B cell (primary cell): ENCODE results near the gene MEGF8. TPM values are rescaled to one million over a fixed set of nuclear protein-coding genes. Genes with fewer than 3 reads are reported as not detected.
A peak's percentile ranks its signal among the peaks of the same experiment; 100 is the strongest.

ENCODE experiments used
- ATAC-seq: fragments of 200-7000 bp; cut with Tn5 transposase; one replicate; pipeline ENCODE4 v1.10.0; 2021; ENCODE audit warnings: low read depth, mild to moderate bottlenecking, moderate number of reproducible peaks, moderate library complexity
- CTCF ChIA-PET: fragments of 350-600 bp; sonication (Branson Sonifier 250); formaldehyde crosslinking; loops from one replicate; lab custom pipeline; 2021; ENCODE audit warnings: antibody characterized with exemption, inconsistent platforms; lab: Charles Lee
- POLR2A ChIA-PET: fragments of 350-600 bp; sonication (Branson Sonifier 250); formaldehyde crosslinking; loops from one replicate; lab custom pipeline; 2021; ENCODE audit warnings: antibody characterized with exemption; lab: Charles Lee
- DNase-seq: peaks from one replicate; pipeline ENCODE4 v3.0.0; 2013
- H2AFZ ChIP-seq: 2 replicates; pipeline ENCODE4 v1.6.1; 2012; ENCODE audit warnings: mild to moderate bottlenecking, low read depth, low read length; ENCODE audit not compliant: insufficient read depth, poor library complexity, severe bottlenecking
- H3K27ac ChIP-seq, 2 donors: 1 replicate in 1 of 2; 2 replicates in 1 of 2; pipeline ENCODE4 v1.5.1; 2012 to 2013; ENCODE audit warnings: low read length in 2 of 2, mild to moderate bottlenecking in 2 of 2, moderate library complexity in 1 of 2
- H3K27me3 ChIP-seq, 4 experiments: fragments of 200-600 bp in 1 of 4; sonication (generic) in 1 of 4; replicated peaks in 1 of 4; 1 replicate in 2 of 4; 2 replicates in 2 of 4; pipeline versions ENCODE4 v1.6.1 to v1.7.0; 2013 to 2016; ENCODE audit warnings: low read length in 3 of 4, mild to moderate bottlenecking in 2 of 4, mixed read lengths in 1 of 4, moderate library complexity in 1 of 4; ENCODE audit not compliant: insufficient read depth in 4 of 4, control insufficient read depth in 3 of 4; ENCODE audit errors: control extremely low read depth in 1 of 4
- H3K36me3 ChIP-seq, 2 experiments: replicated peaks in 1 of 2; 1 replicate in 1 of 2; 2 replicates in 1 of 2; pipeline versions ENCODE4 v1.6.1 to v1.7.1; 2013; ENCODE audit warnings: low read length in 1 of 2; ENCODE audit not compliant: insufficient read depth in 2 of 2, control insufficient read depth in 1 of 2; ENCODE audit errors: control extremely low read depth in 1 of 2, extremely low read depth in 1 of 2
- H3K4me1 ChIP-seq, 2 donors: fragments of 200-600 bp in 1 of 2; sonication (generic) in 1 of 2; 1 replicate in 1 of 2; 2 replicates in 1 of 2; pipeline versions ENCODE4 v1.5.1 to v1.6.1; 2013 to 2017; ENCODE audit warnings: low read length in 2 of 2; ENCODE audit not compliant: control insufficient read depth in 2 of 2, insufficient read depth in 2 of 2
- H3K4me2 ChIP-seq: replicated peaks from 2 replicates; pipeline ENCODE3; 2012; ENCODE audit warnings: mild to moderate bottlenecking, low read depth, low read length; ENCODE audit not compliant: poor library complexity, severe bottlenecking
- H3K4me3 ChIP-seq, 5 experiments: fragments of 200-600 bp in 1 of 5; sonication (generic) in 1 of 5; 1 replicate in 3 of 5; 2 replicates in 2 of 5; pipeline versions ENCODE4 v1.5.1 to v1.7.0; 2011 to 2016; ENCODE audit warnings: low read length in 4 of 5, mild to moderate bottlenecking in 4 of 5, low read depth in 2 of 5, control low read depth in 1 of 5, moderate library complexity in 1 of 5; ENCODE audit not compliant: insufficient read depth in 1 of 5; ENCODE audit errors: control extremely low read depth in 1 of 5, extremely low read depth in 1 of 5
- H3K79me2 ChIP-seq: fragments of 200-600 bp; sonication (generic); one replicate; pipeline ENCODE4 v1.6.0; 2016; ENCODE audit warnings: low read length; ENCODE audit not compliant: control insufficient read depth, insufficient read depth
- H3K9ac ChIP-seq: fragments of 200-600 bp; sonication (generic); 2 replicates; pipeline ENCODE4 v1.6.1; 2017; ENCODE audit warnings: mild to moderate bottlenecking, low read length, moderate library complexity
- H3K9me3 ChIP-seq, 3 donors: one replicate each; pipeline versions ENCODE4 v1.6.1 to v1.7.1; 2013; ENCODE audit warnings: low read length in 2 of 3; ENCODE audit not compliant: control insufficient read depth in 2 of 3, insufficient read depth in 1 of 3; ENCODE audit errors: control extremely low read depth in 1 of 3
- H4K20me1 ChIP-seq: 2 replicates; pipeline ENCODE4 v1.6.0; 2012; ENCODE audit warnings: mild to moderate bottlenecking, low read length; ENCODE audit not compliant: insufficient read depth, control insufficient read depth, poor library complexity, severe bottlenecking
- H3K27ac Mint-ChIP-seq: one replicate; pipeline ENCODE4 v1.8.0; 2021; ENCODE audit warnings: mixed read lengths
- H3K27me3 Mint-ChIP-seq: one replicate; pipeline ENCODE4 v1.8.0; 2021; ENCODE audit warnings: mixed read lengths
- H3K4me1 Mint-ChIP-seq: one replicate; pipeline ENCODE4 v1.8.0; 2021; ENCODE audit warnings: mixed read lengths
- H3K4me3 Mint-ChIP-seq: one replicate; pipeline ENCODE4 v1.8.0; 2021; ENCODE audit warnings: mixed read lengths
- H3K9me3 Mint-ChIP-seq: one replicate; pipeline ENCODE4 v1.8.0; 2022; ENCODE audit warnings: mixed read lengths; ENCODE audit not compliant: insufficient read depth
- EZH2 ChIP-seq: IDR thresholded peaks from 2 replicates; pipeline ENCODE4 v1.6.1; 2012; ENCODE audit warnings: borderline replicate concordance, low read depth, mild to moderate bottlenecking, moderate library complexity, low read length; ENCODE audit not compliant: insufficient read depth, poor library complexity, severe bottlenecking
- WGBS: methylation state at CpG from one replicate; pipeline ENCODE4 v1.1.5; 2013; ENCODE audit warnings: missing lambda C conversion rate; ENCODE audit not compliant: insufficient coverage; 5-methylcytosine and 5-hydroxymethylcytosine counted together
- intact Hi-C: fragments of 100-400 bp; cut with micrococcal nuclease; formaldehyde crosslinking; loops from one replicate; pipeline ENCODE4 v1.10.0; 2022
- polyA plus RNA-seq: library from polyadenylated mRNA; depleted of rRNA; stranded (reverse); fragments of >200 nt; gene quantifications from 2 replicates; pipeline ENCODE4 v1.2.3, GENCODE V29; 2012
- total RNA-seq, 2 donors: library from RNA; stranded (reverse); fragments of 120-200 nt in 1 of 2; gene quantifications; 1 replicate in 1 of 2; 2 replicates in 1 of 2; pipeline versions ENCODE4 v1.2.3 to v1.2.4, GENCODE V29; 2013 to 2022
- TF ChIP-seq, protein P1 (sequence below): fragments of 200-600 bp; IDR thresholded peaks from one replicate; pipeline ENCODE4 v1.8.0; 2022; ENCODE audit warnings: antibody characterized with exemption, mild to moderate bottlenecking

Gene MEGF8
- total and polyA plus RNA-seq, 2 donors (not counting 1 experiment from before 2014, with no cell fraction given) = 8.2 to 26.5 TPM

DNA sequence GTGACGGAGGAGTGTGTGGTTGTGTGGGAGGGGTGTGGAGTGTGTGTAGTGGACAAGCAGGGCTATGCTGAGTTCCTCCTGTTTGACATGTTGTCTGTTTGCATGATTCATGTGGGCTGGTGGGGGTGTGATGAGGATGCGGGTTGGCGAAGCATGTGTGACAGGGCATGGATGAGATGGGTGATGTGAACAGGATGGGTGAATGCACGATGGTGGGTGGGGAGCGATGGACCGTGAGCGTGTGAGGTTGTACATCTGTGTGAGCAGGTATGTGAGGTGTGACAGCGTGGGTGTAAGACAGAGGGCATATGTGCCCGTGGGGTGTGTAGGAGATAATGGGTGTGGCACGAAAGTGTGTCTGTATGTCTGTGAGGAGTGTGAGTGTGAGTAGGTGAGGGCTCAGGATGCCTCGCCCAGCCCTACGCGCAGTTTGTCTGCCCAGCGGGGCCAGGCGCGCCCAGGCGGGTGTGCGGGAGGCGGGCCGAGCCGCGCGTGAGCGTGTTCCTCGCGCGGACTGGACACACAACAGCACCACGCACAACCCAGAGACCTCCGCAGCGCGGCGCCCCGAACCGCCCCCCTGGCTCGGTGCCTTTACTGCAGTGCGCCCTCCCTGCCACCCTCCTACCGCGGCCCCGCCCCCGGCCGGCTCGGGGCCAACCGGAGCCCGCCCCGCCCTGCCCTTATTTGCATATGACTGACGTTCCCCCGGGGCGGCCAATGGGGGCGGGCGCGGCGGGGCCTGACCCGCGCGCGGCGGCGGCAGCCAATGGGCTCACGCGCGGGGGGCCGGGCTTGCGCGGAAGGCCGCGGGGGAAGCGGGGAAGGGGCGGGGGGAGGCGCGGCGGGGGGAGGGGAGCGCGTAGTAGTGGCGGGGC, 42.0 kb upstream of the MEGF8 start:
- no peak overlapping the region for H3K27ac Mint-ChIP-seq
- H3K79me2 ChIP-seq = peaks cover 30% of the 10 kb centered on the region
- H2AFZ ChIP-seq = peak overlapping the region; percentile 50

More for the DNA sequence above, 42.0 kb upstream of the MEGF8 start:
- Mint-ChIP-seq H3K27me3 (no peaks in the 10 kb centered on the region), H3K4me1 (peaks cover 37% of the 10 kb centered on the region), H3K9me3 (no peaks in the 10 kb centered on the region), H3K4me3 (no peak overlapping the region)
- peak overlapping the region; percentile 41 to 72 (median 65) for H3K4me3 ChIP-seq
- peak overlapping the region; percentile 67 for H3K9ac ChIP-seq
- H4K20me1 ChIP-seq = peaks cover 25% of the 10 kb centered on the region
- no peaks in the 10 kb centered on the region for H3K27me3 ChIP-seq
- peak; percentile 64 for ATAC-seq
- CTCF ChIA-PET = interaction anchor here (1.2 to 1.4 kb wide), 4 partner anchors 10 to 40 kb away, joined by 3 to 4 read pairs (median 3); partner anchors contain the start of genes PAFAH1B3 and PRR19
- H3K9me3 ChIP-seq = no peaks in the 10 kb centered on the region
- TF ChIP-seq, protein P1, sequence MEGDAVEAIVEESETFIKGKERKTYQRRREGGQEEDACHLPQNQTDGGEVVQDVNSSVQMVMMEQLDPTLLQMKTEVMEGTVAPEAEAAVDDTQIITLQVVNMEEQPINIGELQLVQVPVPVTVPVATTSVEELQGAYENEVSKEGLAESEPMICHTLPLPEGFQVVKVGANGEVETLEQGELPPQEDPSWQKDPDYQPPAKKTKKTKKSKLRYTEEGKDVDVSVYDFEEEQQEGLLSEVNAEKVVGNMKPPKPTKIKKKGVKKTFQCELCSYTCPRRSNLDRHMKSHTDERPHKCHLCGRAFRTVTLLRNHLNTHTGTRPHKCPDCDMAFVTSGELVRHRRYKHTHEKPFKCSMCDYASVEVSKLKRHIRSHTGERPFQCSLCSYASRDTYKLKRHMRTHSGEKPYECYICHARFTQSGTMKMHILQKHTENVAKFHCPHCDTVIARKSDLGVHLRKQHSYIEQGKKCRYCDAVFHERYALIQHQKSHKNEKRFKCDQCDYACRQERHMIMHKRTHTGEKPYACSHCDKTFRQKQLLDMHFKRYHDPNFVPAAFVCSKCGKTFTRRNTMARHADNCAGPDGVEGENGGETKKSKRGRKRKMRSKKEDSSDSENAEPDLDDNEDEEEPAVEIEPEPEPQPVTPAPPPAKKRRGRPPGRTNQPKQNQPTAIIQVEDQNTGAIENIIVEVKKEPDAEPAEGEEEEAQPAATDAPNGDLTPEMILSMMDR = no peak
- TF ChIP-seq EZH2 = no peak
- H3K27ac ChIP-seq = peak overlapping the region; percentile 91 to 96
- POLR2A ChIA-PET = interaction anchor here (0.5 to 5.5 kb wide), 8 partner anchors 13 to 1918 kb away, joined by 3 to 23 read pairs (median 10); partner anchors contain the start of genes CIC, GSK3A and PAFAH1B3
- peak overlapping the region; percentile 96 for H3K4me2 ChIP-seq
- peak; percentile 98 for DNase-seq
- peaks cover 53 to 65% of the 10 kb centered on the region in 2 donors for H3K4me1 ChIP-seq
- WGBS = under 1% methylated on average over 49 of the region's 74 CpGs
- peaks cover 0 to 17% of the 10 kb centered on the region in 2 experiments for H3K36me3 ChIP-seq
- intact Hi-C loops = loop anchor here (1.0 to 5.0 kb wide), 8 partner anchors 15 to 154 kb away; partner anchors contain the start of genes MEGF8, PAFAH1B3, PRR19 and ZNF526
